ENCODE data around the gene DERL2.
A peak's percentile ranks its signal among the peaks of the same experiment; 100 is the strongest.

The DERL2 gene

GRCh38 chr17:5472511-5472910 lies 13.5 kb downstream of the DERL2 start:
- Histone ChIP-seq H3K27ac (ENCODE audit: low read depth, low read length) (no peak overlapping the region), H3K4me3 (ENCODE audit: low read length) (no peak overlapping the region), H3K36me3 (ENCODE audit: insufficient read depth, low read length) (peaks cover 55% of the 10 kb centered on the region)

GRCh38 chr17:5468075-5468473 lies 17.9 kb downstream of the DERL2 start:
- WGBS, result under 1% methylated on average over 17 of the region's 17 CpGs

More at GRCh38 chr17:5472511-5472910, 13.5 kb downstream of the DERL2 start:
- Histone ChIP-seq H3K9ac (ENCODE audit: low read depth, low read length) (no peak overlapping the region), H3K9me3 (ENCODE audit: insufficient read depth, low read depth, low read length) (no peaks in the 10 kb centered on the region), H3K27me3 (ENCODE audit: insufficient read depth, low read length) (no peaks in the 10 kb centered on the region), H3K4me1 (ENCODE audit: insufficient read depth, low read length) (no peaks in the 10 kb centered on the region)
- 96% methylated on average over 3 of the region's 3 CpGs for WGBS

GRCh38 chr17:5467416-5467815 lies 18.6 kb downstream of the DERL2 start:
- H3K27ac ChIP-seq (ENCODE audit: low read depth, low read length), result no peak overlapping the region

More at GRCh38 chr17:5468075-5468473, 17.9 kb downstream of the DERL2 start:
- Histone ChIP-seq H3K27ac (ENCODE audit: low read depth, low read length) (peak overlapping the region; percentile 75; the same call in 1 of the 2 replicates), H3K9me3 (ENCODE audit: insufficient read depth, low read depth, low read length) (no peaks in the 10 kb centered on the region), H3K9ac (ENCODE audit: low read depth, low read length) (peak overlapping the region; percentile 80), H3K27me3 (ENCODE audit: insufficient read depth, low read length) (no peaks in the 10 kb centered on the region), H3K4me1 (ENCODE audit: insufficient read depth, low read length) (peaks cover 13% of the 10 kb centered on the region; the same call in 1 of the 2 replicates), H3K36me3 (ENCODE audit: insufficient read depth, low read length) (peaks cover 39% of the 10 kb centered on the region), H3K4me3 (ENCODE audit: low read length) (peak overlapping the region; percentile 78)

GRCh38 chr17:5466295-5466694 lies 19.7 kb downstream of the DERL2 start:
- Histone ChIP-seq H3K4me3 (ENCODE audit: low read length) (peak overlapping the region; percentile 78), H3K4me1 (ENCODE audit: insufficient read depth, low read length) (peaks cover 13% of the 10 kb centered on the region; the same call in 1 of the 2 replicates), H3K27ac (ENCODE audit: low read depth, low read length) (no peak overlapping the region), H3K36me3 (ENCODE audit: insufficient read depth, low read length) (peaks cover 29% of the 10 kb centered on the region), H3K9me3 (ENCODE audit: insufficient read depth, low read depth, low read length) (no peaks in the 10 kb centered on the region), H3K9ac (ENCODE audit: low read depth, low read length) (peak overlapping the region; percentile 53; the same call in 1 of the 2 replicates), H3K27me3 (ENCODE audit: insufficient read depth, low read length) (no peaks in the 10 kb centered on the region)
- WGBS, result 95% methylated on average over 4 of the region's 4 CpGs

More at GRCh38 chr17:5467416-5467815, 18.6 kb downstream of the DERL2 start:
- peak overlapping the region; percentile 80 for H3K9ac ChIP-seq (ENCODE audit: low read depth, low read length)
- H3K4me3 ChIP-seq (ENCODE audit: low read length), result peak overlapping the region; percentile 78
- H3K9me3 ChIP-seq (ENCODE audit: insufficient read depth, low read depth, low read length), result no peaks in the 10 kb centered on the region
- WGBS, result 1% methylated on average over 8 of the region's 8 CpGs
- peaks cover 35% of the 10 kb centered on the region for H3K36me3 ChIP-seq (ENCODE audit: insufficient read depth, low read length)
- H3K27me3 ChIP-seq (ENCODE audit: insufficient read depth, low read length), result no peaks in the 10 kb centered on the region
- peaks cover 13% of the 10 kb centered on the region; the same call in 1 of the 2 replicates for H3K4me1 ChIP-seq (ENCODE audit: insufficient read depth, low read length)

GRCh38 chr17:5464717-5465507 lies 21.1 kb downstream of the DERL2 start:
- H3K4me3 ChIP-seq (ENCODE audit: low read length), result no peak overlapping the region
- peaks cover 13% of the 10 kb centered on the region; the same call in 1 of the 2 replicates for H3K4me1 ChIP-seq (ENCODE audit: insufficient read depth, low read length)
- no peaks in the 10 kb centered on the region for H3K27me3 ChIP-seq (ENCODE audit: insufficient read depth, low read length)
- WGBS, result 89% methylated on average over 10 of the region's 10 CpGs
- H3K27ac ChIP-seq (ENCODE audit: low read depth, low read length), result no peak overlapping the region
- no peak overlapping the region; the same call in 1 of the 2 replicates for H3K9ac ChIP-seq (ENCODE audit: low read depth, low read length)
- H3K36me3 ChIP-seq (ENCODE audit: insufficient read depth, low read length), result peaks cover 40% of the 10 kb centered on the region
- no peaks in the 10 kb centered on the region for H3K9me3 ChIP-seq (ENCODE audit: insufficient read depth, low read depth, low read length)

GRCh38 chr17:5446786-5447185 lies 39.2 kb downstream of the DERL2 start:
- Histone ChIP-seq H3K27ac (ENCODE audit: low read depth, low read length) (no peak overlapping the region), H3K27me3 (ENCODE audit: insufficient read depth, low read length) (no peaks in the 10 kb centered on the region), H3K9me3 (ENCODE audit: insufficient read depth, low read depth, low read length) (no peaks in the 10 kb centered on the region), H3K4me1 (ENCODE audit: insufficient read depth, low read length) (no peaks in the 10 kb centered on the region), H3K36me3 (ENCODE audit: insufficient read depth, low read length) (peaks cover 90% of the 10 kb centered on the region), H3K4me3 (ENCODE audit: low read length) (no peak overlapping the region), H3K9ac (ENCODE audit: low read depth, low read length) (no peak overlapping the region)
- WGBS, result 94% methylated on average over 8 of the region's 8 CpGs

- Histone ChIP-seq H3K27ac (ENCODE audit: low read depth, low read length) (no peak overlapping the region), H3K4me1 (ENCODE audit: insufficient read depth, low read length) (peaks cover 4% of the 10 kb centered on the region; the same call in 1 of the 2 replicates), H3K9me3 (ENCODE audit: insufficient read depth, low read depth, low read length) (no peaks in the 10 kb centered on the region), H3K9ac (ENCODE audit: low read depth, low read length) (no peak overlapping the region), H3K27me3 (ENCODE audit: insufficient read depth, low read length) (no peaks in the 10 kb centered on the region), H3K4me3 (ENCODE audit: low read length) (no peak overlapping the region), H3K36me3 (ENCODE audit: insufficient read depth, low read length) (peaks cover 75% of the 10 kb centered on the region)
- 95% methylated on average over 22 of the region's 22 CpGs for WGBS
Observed at GRCh38 chr17:5444209-5444608, 41.8 kb downstream of the DERL2 start.

GRCh38 chr17:5443728-5444127 lies 42.2 kb downstream of the DERL2 start:
- Histone ChIP-seq H3K9ac (ENCODE audit: low read depth, low read length) (no peak overlapping the region), H3K27me3 (ENCODE audit: insufficient read depth, low read length) (no peaks in the 10 kb centered on the region), H3K36me3 (ENCODE audit: insufficient read depth, low read length) (peaks cover 70% of the 10 kb centered on the region), H3K27ac (ENCODE audit: low read depth, low read length) (no peak overlapping the region), H3K9me3 (ENCODE audit: insufficient read depth, low read depth, low read length) (no peaks in the 10 kb centered on the region), H3K4me3 (ENCODE audit: low read length) (no peak overlapping the region), H3K4me1 (ENCODE audit: insufficient read depth, low read length) (peaks cover 5% of the 10 kb centered on the region; the same call in 1 of the 2 replicates)
- WGBS, result 98% methylated on average over 6 of the region's 6 CpGs

GRCh38 chr17:5439446-5439764 lies 46.6 kb downstream of the DERL2 start:
- no peaks in the 10 kb centered on the region for H3K9me3 ChIP-seq (ENCODE audit: insufficient read depth, low read depth, low read length)
- peaks cover 67% of the 10 kb centered on the region for H3K36me3 ChIP-seq (ENCODE audit: insufficient read depth, low read length)
- peak overlapping the region; percentile 59 for H3K9ac ChIP-seq (ENCODE audit: low read depth, low read length)
- no CpG with 5 or more reads among the region's 1 CpG for WGBS
- peak overlapping the region; percentile 24 for H3K27ac ChIP-seq (ENCODE audit: low read depth, low read length)
- peak overlapping the region; percentile 99 for H3K4me3 ChIP-seq (ENCODE audit: low read length)
- peaks cover 5% of the 10 kb centered on the region; the same call in 1 of the 2 replicates for H3K4me1 ChIP-seq (ENCODE audit: insufficient read depth, low read length)
- H3K27me3 ChIP-seq (ENCODE audit: insufficient read depth, low read length), result no peaks in the 10 kb centered on the region

- no peaks in the 10 kb centered on the region for H3K27me3 ChIP-seq (ENCODE audit: insufficient read depth, low read length)
- peaks cover 66% of the 10 kb centered on the region for H3K36me3 ChIP-seq (ENCODE audit: insufficient read depth, low read length)
- H3K9me3 ChIP-seq (ENCODE audit: insufficient read depth, low read depth, low read length), result no peaks in the 10 kb centered on the region
- peaks cover 5% of the 10 kb centered on the region; the same call in 1 of the 2 replicates for H3K4me1 ChIP-seq (ENCODE audit: insufficient read depth, low read length)
- peak within 1 kb of the TSS; percentile 99 for H3K4me3 ChIP-seq (ENCODE audit: low read length)
- H3K27ac ChIP-seq (ENCODE audit: low read depth, low read length), result peak within 1 kb of the TSS; percentile 80
- H3K9ac ChIP-seq (ENCODE audit: low read depth, low read length), result peak within 1 kb of the TSS; percentile 97
- under 1% methylated on average over 74 of the region's 75 CpGs for WGBS
Observed at GRCh38 chr17:5438716-5439445, 47.1 kb downstream of the DERL2 start, which contains the start of gene C1QBP. Gene C1QBP, minus strand, starts transcription at chr17:5439155. Its CDS starts 82 bp downstream, at chr17:5439073.
